SJCRH30 (cell line): ENCODE data around the gene ARMH3. TPM values are rescaled to one million over a fixed set of nuclear protein-coding genes. Genes with fewer than 3 reads are reported as not detected.

ENCODE experiments used
- DNase-seq, 2 experiments: peaks; one replicate each; pipeline ENCODE4 v3.0.0-alpha.2; 2015 to 2020
- H3K27ac ChIP-seq: fragments of 250-450 bp; sonication (Bioruptor Pico); 2 replicates; pipeline ENCODE4 v1.5.1; 2020; ENCODE audit warnings: mild to moderate bottlenecking, moderate library complexity
- H3K27me3 ChIP-seq: fragments of 250-450 bp; sonication (Bioruptor Pico); 2 replicates; pipeline ENCODE4 v1.5.1; 2020; ENCODE audit warnings: mild to moderate bottlenecking, moderate library complexity
- H3K36me3 ChIP-seq: fragments of 250-450 bp; sonication (Bioruptor Pico); 2 replicates; pipeline ENCODE4 v1.5.1; 2020; ENCODE audit warnings: mild to moderate bottlenecking, moderate library complexity
- H3K4me1 ChIP-seq: fragments of 250-450 bp; sonication (Bioruptor Pico); 2 replicates; pipeline ENCODE4 v1.5.1; 2020; ENCODE audit warnings: mild to moderate bottlenecking, moderate library complexity
- H3K4me3 ChIP-seq: fragments of 250-450 bp; sonication (Bioruptor Pico); 2 replicates; pipeline ENCODE4 v1.5.1; 2020; ENCODE audit warnings: mild to moderate bottlenecking, moderate library complexity
- H3K9me3 ChIP-seq: fragments of 250-450 bp; sonication (Bioruptor Pico); replicated peaks from 2 replicates; pipeline ENCODE4 v1.5.1; 2020; ENCODE audit warnings: mild to moderate bottlenecking, moderate library complexity
- total RNA-seq: library from RNA; depleted of rRNA; stranded (reverse); fragments of >200 nt; shearing (Covaris generic); gene quantifications from 2 replicates; pipeline ENCODE4 v1.2.3, GENCODE V29; 2014

ARMH3 gene
- total RNA-seq, 1 experiment from 2014 or later = 25.7 TPM

DNA sequence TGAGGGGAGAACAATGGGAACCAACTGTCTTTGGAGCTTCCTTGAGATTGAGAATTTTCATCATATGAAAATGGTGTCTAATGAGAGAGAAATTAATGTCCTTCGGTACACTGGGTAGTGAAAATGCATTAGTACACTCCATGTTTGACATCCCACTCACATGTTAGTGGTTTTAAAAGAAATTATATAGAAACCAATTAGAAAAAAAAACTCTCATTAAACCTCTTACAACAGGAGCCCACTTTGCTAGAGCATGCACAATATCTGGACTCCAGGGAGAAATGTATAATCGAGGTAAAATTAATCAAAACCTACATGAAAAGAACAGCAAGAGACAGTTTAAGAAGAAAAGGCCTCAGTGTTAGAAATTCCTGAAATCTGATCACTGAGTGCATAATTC lies 133.1 kb downstream of the ARMH3 start:
- Histone ChIP-seq H3K9me3 (no peaks in the 10 kb centered on the region), H3K4me1 (no peaks in the 10 kb centered on the region), H3K27me3 (no peaks in the 10 kb centered on the region), H3K4me3 (no peak overlapping the region), H3K27ac (no peak overlapping the region), H3K36me3 (0 out of 2 replicates have a peak, but pooled peaks cover 3% of the 10 kb centered on the region)
- DNase-seq = no peak

GRCh38 chr10:101920546-101920945 lies 135.4 kb downstream of the ARMH3 start:
- H3K4me3 ChIP-seq = no peak overlapping the region
- H3K36me3 ChIP-seq = no peaks in the 10 kb centered on the region
- H3K9me3 ChIP-seq = no peaks in the 10 kb centered on the region
- H3K4me1 ChIP-seq = no peaks in the 10 kb centered on the region
- no peak overlapping the region for H3K27ac ChIP-seq
- no peaks in the 10 kb centered on the region for H3K27me3 ChIP-seq
- no peak for DNase-seq

DNA sequence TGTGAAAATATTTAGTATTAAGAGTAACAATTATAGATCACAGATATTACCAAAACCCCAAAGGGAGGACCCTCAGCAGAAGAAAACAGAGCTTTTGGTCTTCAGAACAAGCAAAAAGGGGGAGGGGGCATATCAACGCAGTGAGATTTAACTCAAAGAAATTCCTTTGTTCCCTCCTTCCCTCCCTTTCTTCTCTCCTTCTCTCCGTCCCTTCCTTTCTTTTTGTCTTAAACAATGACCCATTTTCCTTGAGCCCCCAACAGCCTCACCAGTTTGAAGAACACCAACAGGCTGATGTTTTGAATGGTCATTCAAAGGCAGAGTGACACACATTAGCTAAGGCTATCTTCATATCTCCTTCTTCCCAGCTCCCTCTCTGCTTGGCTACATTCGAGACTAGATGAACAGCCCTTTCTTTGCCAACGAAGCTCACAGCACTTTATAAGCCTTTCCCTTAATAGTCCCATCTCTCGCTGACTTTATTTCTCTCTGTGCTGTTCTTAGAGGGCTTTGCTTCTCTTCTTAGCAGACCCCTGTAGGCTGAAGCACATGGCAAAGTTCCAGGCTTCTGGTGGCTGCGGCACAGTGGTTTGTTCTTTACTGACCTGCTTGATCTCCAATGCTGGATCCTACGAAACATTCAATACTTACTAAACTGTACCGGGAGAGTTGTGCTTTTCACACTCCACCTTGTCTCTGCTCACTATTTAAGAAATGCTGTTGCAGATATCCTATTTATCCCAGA lies 136.8 kb downstream of the ARMH3 start:
- Histone ChIP-seq H3K36me3 (no peaks in the 10 kb centered on the region), H3K27me3 (no peaks in the 10 kb centered on the region), H3K27ac (no peak overlapping the region), H3K4me3 (no peak overlapping the region), H3K4me1 (no peaks in the 10 kb centered on the region), H3K9me3 (no peaks in the 10 kb centered on the region)
- no peak for DNase-seq

GRCh38 chr10:101912561-101913179 lies 143.3 kb downstream of the ARMH3 start:
- no peaks in the 10 kb centered on the region for H3K27me3 ChIP-seq
- no peaks in the 10 kb centered on the region for H3K36me3 ChIP-seq
- no peak for DNase-seq
- H3K27ac ChIP-seq = no peak overlapping the region
- H3K4me3 ChIP-seq = no peak overlapping the region
- no peaks in the 10 kb centered on the region for H3K9me3 ChIP-seq
- H3K4me1 ChIP-seq = no peaks in the 10 kb centered on the region

GRCh38 chr10:101906586-101907183 lies 149.3 kb downstream of the ARMH3 start:
- Histone ChIP-seq H3K27me3 (no peaks in the 10 kb centered on the region), H3K36me3 (no peaks in the 10 kb centered on the region), H3K4me3 (no peak overlapping the region), H3K9me3 (no peaks in the 10 kb centered on the region), H3K4me1 (peaks cover 15% of the 10 kb centered on the region), H3K27ac (no peak overlapping the region)
- DNase-seq = no peak

GRCh38 chr10:101905251-101905650 lies 150.7 kb downstream of the ARMH3 start:
- no peak overlapping the region for H3K27ac ChIP-seq
- no peaks in the 10 kb centered on the region for H3K36me3 ChIP-seq
- no peaks in the 10 kb centered on the region for H3K27me3 ChIP-seq
- no peaks in the 10 kb centered on the region for H3K9me3 ChIP-seq
- no peak overlapping the region for H3K4me3 ChIP-seq
- no peak for DNase-seq
- peaks cover 15% of the 10 kb centered on the region for H3K4me1 ChIP-seq

GRCh38 chr10:101903827-101904550 lies 152.0 kb downstream of the ARMH3 start:
- H3K4me1 ChIP-seq = peaks cover 16% of the 10 kb centered on the region
- H3K36me3 ChIP-seq = no peaks in the 10 kb centered on the region
- peak overlapping the region; percentile 67 for H3K27ac ChIP-seq
- H3K4me3 ChIP-seq = no peak overlapping the region
- no peaks in the 10 kb centered on the region for H3K9me3 ChIP-seq
- peak; percentile 99 to 100 for DNase-seq
- no peaks in the 10 kb centered on the region for H3K27me3 ChIP-seq

GRCh38 chr10:101902820-101903145 lies 153.2 kb downstream of the ARMH3 start:
- no peak for DNase-seq
- no peaks in the 10 kb centered on the region for H3K9me3 ChIP-seq
- H3K4me3 ChIP-seq = no peak overlapping the region
- no peak overlapping the region for H3K27ac ChIP-seq
- peaks cover 25% of the 10 kb centered on the region for H3K4me1 ChIP-seq
- no peaks in the 10 kb centered on the region for H3K27me3 ChIP-seq
- no peaks in the 10 kb centered on the region for H3K36me3 ChIP-seq

DNA sequence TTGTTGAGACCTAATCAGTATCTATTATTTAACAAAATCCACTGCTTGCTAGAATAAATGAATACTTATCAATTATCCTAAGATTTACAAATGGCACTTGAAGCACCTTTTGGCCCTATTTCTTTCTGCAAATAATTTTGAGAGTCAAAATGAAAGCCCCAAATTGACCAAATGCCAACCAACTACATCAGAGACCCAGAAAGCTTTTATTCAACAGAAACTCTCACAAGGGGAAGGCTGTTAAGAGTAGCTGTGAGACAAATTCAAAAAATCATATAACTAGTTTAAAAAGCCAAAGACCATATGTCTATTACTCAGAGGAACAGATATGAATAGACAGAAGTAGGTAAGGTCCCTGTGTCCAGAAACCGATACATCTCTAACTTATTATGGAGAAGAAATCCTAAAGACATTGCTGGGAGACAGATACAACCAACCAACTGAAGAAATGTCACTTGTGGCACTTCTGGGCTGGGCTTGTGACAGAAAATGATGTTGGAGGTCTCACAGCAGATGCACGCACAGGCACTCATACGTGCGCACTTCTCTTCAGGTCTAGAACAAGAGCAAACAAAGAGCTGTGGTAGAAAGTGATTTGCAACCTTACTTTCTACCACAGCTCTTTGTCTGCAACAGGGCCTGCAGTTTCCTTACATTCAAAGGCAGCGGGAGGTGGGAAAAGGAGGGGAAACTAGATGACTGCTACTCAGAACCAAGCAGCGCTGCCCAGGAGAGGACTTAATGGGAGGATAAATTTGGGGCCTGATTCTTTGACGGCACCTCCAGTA lies 153.7 kb downstream of the ARMH3 start:
- Histone ChIP-seq H3K27me3 (no peaks in the 10 kb centered on the region), H3K36me3 (no peaks in the 10 kb centered on the region), H3K4me3 (no peak overlapping the region), H3K9me3 (no peaks in the 10 kb centered on the region), H3K4me1 (peaks cover 31% of the 10 kb centered on the region), H3K27ac (no peak overlapping the region)
- no peak for DNase-seq

DNA sequence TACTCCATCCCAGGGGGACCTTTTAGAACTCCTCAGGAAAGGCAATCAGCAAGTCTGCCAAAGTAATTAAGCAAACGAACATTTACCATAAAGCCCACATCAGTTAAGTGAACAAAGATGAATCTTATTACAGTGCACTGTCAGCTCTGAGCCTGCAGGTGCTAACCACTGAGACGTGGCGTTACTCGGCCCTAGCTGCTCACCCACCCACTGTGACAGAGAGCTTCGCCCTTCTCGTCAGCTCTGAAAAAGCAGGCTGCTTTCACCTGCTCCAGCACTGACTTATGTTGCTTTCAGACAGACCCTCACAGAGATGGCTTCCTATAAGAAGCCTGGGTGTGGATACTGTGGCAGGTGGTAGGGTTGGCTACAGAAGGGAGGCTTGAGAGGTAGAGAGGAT lies 154.6 kb downstream of the ARMH3 start:
- Histone ChIP-seq H3K9me3 (no peaks in the 10 kb centered on the region), H3K36me3 (no peaks in the 10 kb centered on the region), H3K4me1 (peaks cover 39% of the 10 kb centered on the region), H3K4me3 (no peak overlapping the region), H3K27me3 (no peaks in the 10 kb centered on the region), H3K27ac (no peak overlapping the region)
- DNase-seq = no peak

- no peaks in the 10 kb centered on the region for H3K27me3 ChIP-seq
- peak; percentile 47 to 76 for DNase-seq
- no peak overlapping the region for H3K4me3 ChIP-seq
Measured at GRCh38 chr10:101897633-101898032, 158.3 kb downstream of the ARMH3 start.

DNA sequence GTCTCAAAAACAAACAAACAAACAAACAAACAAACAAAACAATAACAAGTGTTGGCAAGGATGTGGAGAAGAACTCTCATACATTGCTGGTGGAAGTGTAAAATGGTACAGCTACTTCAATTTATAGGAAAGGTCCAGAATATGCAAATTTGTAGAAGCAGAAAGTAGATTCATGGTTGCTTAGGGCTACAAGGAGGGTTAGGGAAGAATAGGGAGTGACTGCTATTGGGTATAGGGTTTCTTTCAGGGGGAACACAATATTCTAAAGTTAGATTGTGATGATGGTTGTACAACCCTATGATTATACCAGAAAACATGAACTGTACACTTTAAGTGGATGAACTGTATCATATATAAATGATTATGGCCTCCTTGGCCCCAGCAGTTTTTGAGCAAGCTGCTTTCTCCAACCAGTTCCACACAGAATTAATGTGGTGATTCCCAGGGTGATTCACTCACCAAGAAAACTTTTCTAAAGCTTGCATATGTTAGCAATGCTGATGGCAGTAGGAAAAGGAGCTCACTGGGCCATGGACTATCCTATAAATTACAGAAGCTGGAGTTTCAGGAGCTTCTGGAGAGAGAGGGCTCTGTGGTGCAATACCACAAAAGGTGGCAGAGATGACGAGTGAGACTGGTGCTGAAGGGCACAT lies 159.6 kb downstream of the ARMH3 start:
- Histone ChIP-seq H3K9me3 (no peaks in the 10 kb centered on the region), H3K4me1 (peaks cover 24% of the 10 kb centered on the region), H3K36me3 (no peaks in the 10 kb centered on the region), H3K27me3 (no peaks in the 10 kb centered on the region), H3K4me3 (no peak overlapping the region), H3K27ac (no peak overlapping the region)
- no peak for DNase-seq

More at GRCh38 chr10:101897633-101898032, 158.3 kb downstream of the ARMH3 start:
- H3K4me1 ChIP-seq = peaks cover 24% of the 10 kb centered on the region
- no peak overlapping the region for H3K27ac ChIP-seq
- no peaks in the 10 kb centered on the region for H3K9me3 ChIP-seq
- H3K36me3 ChIP-seq = no peaks in the 10 kb centered on the region

GRCh38 chr10:101895781-101896180 lies 160.2 kb downstream of the ARMH3 start:
- no peaks in the 10 kb centered on the region for H3K36me3 ChIP-seq
- H3K27ac ChIP-seq = no peak overlapping the region
- no peak overlapping the region for H3K4me3 ChIP-seq
- DNase-seq = no peak
- no peaks in the 10 kb centered on the region for H3K27me3 ChIP-seq
- H3K4me1 ChIP-seq = peaks cover 24% of the 10 kb centered on the region
- H3K9me3 ChIP-seq = no peaks in the 10 kb centered on the region

GRCh38 chr10:101894742-101895141 lies 161.2 kb downstream of the ARMH3 start:
- H3K27ac ChIP-seq = no peak overlapping the region
- H3K4me1 ChIP-seq = peaks cover 25% of the 10 kb centered on the region
- DNase-seq = no peak
- H3K36me3 ChIP-seq = no peaks in the 10 kb centered on the region
- H3K27me3 ChIP-seq = no peaks in the 10 kb centered on the region
- no peaks in the 10 kb centered on the region for H3K9me3 ChIP-seq
- H3K4me3 ChIP-seq = no peak overlapping the region
